ENCODE data around the gene RESF1.
"Not testable (repeated sequence)": the region's sequence is repeated elsewhere in the genome, so short reads cannot be mapped to it uniquely, and the experiment has no call there.

The RESF1 gene

GRCh38 chr12:31959161-31959700, at the start of gene RESF1:
RESF1 (plus strand) TSS chr12:31959415; CDS start chr12:31980956, 21,541 bp downstream.
- DNase-seq (ENCODE audit: low read depth in 2 of 2): peak; percentile 73 to 78

- no peak for DNase-seq (ENCODE audit: low read depth in 2 of 2)
These were observed 44.3 kb upstream of the RESF1 start for GRCh38 chr12:31914927-31915326.

GRCh38 chr12:31915446-31915845, 43.8 kb upstream of the RESF1 start:
- DNase-seq (ENCODE audit: low read depth in 2 of 2): no peak

GRCh38 chr12:31922341-31923062, 36.7 kb upstream of the RESF1 start:
- DNase-seq (ENCODE audit: low read depth in 2 of 2): no peak

- DNase-seq (ENCODE audit: low read depth in 2 of 2): no peak
These were observed 36.2 kb upstream of the RESF1 start for GRCh38 chr12:31923063-31923412.

GRCh38 chr12:31928246-31929026, 30.8 kb upstream of the RESF1 start:
- DNase-seq (ENCODE audit: low read depth in 2 of 2): no peak

GRCh38 chr12:31929027-31929526, 30.1 kb upstream of the RESF1 start:
- no peak for DNase-seq (ENCODE audit: low read depth in 2 of 2)

- DNase-seq (ENCODE audit: low read depth in 2 of 2): no peak
These were observed 27.2 kb upstream of the RESF1 start for GRCh38 chr12:31931796-31932715.

- no peak for DNase-seq (ENCODE audit: low read depth in 2 of 2)
These were observed 14.9 kb upstream of the RESF1 start for GRCh38 chr12:31944299-31944698.

- no peak for DNase-seq (ENCODE audit: low read depth in 2 of 2)
These were observed 11.2 kb upstream of the RESF1 start for GRCh38 chr12:31947971-31948370.

GRCh38 chr12:31948697-31949359, 10.4 kb upstream of the RESF1 start:
- DNase-seq (ENCODE audit: low read depth in 2 of 2): not testable (repeated sequence)

- no peak for DNase-seq (ENCODE audit: low read depth in 2 of 2)
These were observed 9.1 kb upstream of the RESF1 start for GRCh38 chr12:31950088-31950487.

- no peak for DNase-seq (ENCODE audit: low read depth in 2 of 2)
These were observed 8.7 kb upstream of the RESF1 start for GRCh38 chr12:31950492-31950891.

- DNase-seq (ENCODE audit: low read depth in 2 of 2): no peak
These were observed 8.2 kb upstream of the RESF1 start for GRCh38 chr12:31951008-31951407.

- no peak for DNase-seq (ENCODE audit: low read depth in 2 of 2)
These were observed 7.3 kb upstream of the RESF1 start for GRCh38 chr12:31951939-31952338.

GRCh38 chr12:31952418-31952817, 6.8 kb upstream of the RESF1 start:
- no peak for DNase-seq (ENCODE audit: low read depth in 2 of 2)

GRCh38 chr12:31954925-31955858, 4.0 kb upstream of the RESF1 start:
- no peak for DNase-seq (ENCODE audit: low read depth in 2 of 2)

- DNase-seq (ENCODE audit: low read depth in 2 of 2): no peak
These were observed 550 bp upstream of the RESF1 start for GRCh38 chr12:31958569-31959160.

GRCh38 chr12:31959701-31960391, 631 bp downstream of the RESF1 start:
- peak; percentile 49 to 55 for DNase-seq (ENCODE audit: low read depth in 2 of 2)

Measured in stimulated activated CD8-positive, alpha-beta memory T cell treated with anti-CD3 and anti-CD28 coated beads, Interleukin-2, amount 100 ng/mL, for 48 hours (primary cell).